HFFc6 (cell line): Measurements from ENCODE around the gene OR52I1. TPM values are rescaled to one million over a fixed set of nuclear protein-coding genes. Genes with fewer than 3 reads are reported as not detected.

Experiments used
- DNase-seq: peaks from one replicate; pipeline ENCODE4 v3.0.0-alpha.2; 2018
- H3K27ac Mint-ChIP-seq: 2 replicates; pipeline ENCODE4 v1.8.0; 2020; ENCODE audit warnings: mild to moderate bottlenecking, mixed read lengths
- H3K27me3 Mint-ChIP-seq: 2 replicates; pipeline ENCODE4 v1.8.0; 2021; ENCODE audit warnings: mild to moderate bottlenecking, moderate library complexity, mixed read lengths; ENCODE audit not compliant: insufficient read depth
- H3K36me3 Mint-ChIP-seq: 2 replicates; pipeline ENCODE4 v1.8.0; 2021; ENCODE audit warnings: low read depth, mixed read lengths
- H3K4me1 Mint-ChIP-seq: 2 replicates; pipeline ENCODE4 v1.8.0; 2020; ENCODE audit warnings: low read depth, mixed read lengths
- H3K4me3 Mint-ChIP-seq: 2 replicates; pipeline ENCODE4 v1.8.0; 2020; ENCODE audit warnings: mild to moderate bottlenecking, moderate library complexity, mixed read lengths
- H3K9me3 Mint-ChIP-seq: 2 replicates; pipeline ENCODE4 v1.8.0; 2020; ENCODE audit warnings: mild to moderate bottlenecking, mixed read lengths
- CTCF ChIP-seq: fragments of 200-600 bp; sonication (generic); IDR thresholded peaks from 2 replicates; pipeline ENCODE4 v1.5.0; 2021; ENCODE audit warnings: antibody characterized with exemption, mild to moderate bottlenecking
- total RNA-seq, 6 experiments: library from RNA; stranded (reverse); fragmentation: NEBNext Ultra II Directional; extraction: Animal tissue kit (Norgen Biotek cat#: 25700); gene quantifications; 2 replicates in 1 of 6; 3 replicates in 5 of 6; pipeline ENCODE4 v1.2.3, GENCODE V29; 2021

OR52I1 gene
- total RNA-seq, 6 experiments from 2014 or later, result not detected

- Mint-ChIP-seq H3K4me1 (no peaks in the 10 kb centered on the region), H3K4me3 (no peak overlapping the region), H3K9me3 (no peaks in the 10 kb centered on the region), H3K36me3 (no peaks in the 10 kb centered on the region), H3K27ac (no peak overlapping the region), H3K27me3 (peaks cover 3% of the 10 kb centered on the region; the same call in 1 of the 2 replicates)
- no peak for DNase-seq
- TF ChIP-seq CTCF, result no peak
These were observed 50.4 kb downstream of the OR52I1 start for GRCh38 chr11:4644233-4644632.

Other genes with a start within 250 kb of the OR52I1 start
- gene OR52B4, start 225.7 kb upstream of the OR52I1 start, total RNA-seq, result not detected
- 10 to 100 TPM; 11.1 to 23.1 (median 18.9) TPM for gene TRIM21, start 200.3 kb upstream of the OR52I1 start, total RNA-seq
- gene OR52K2, start 144.7 kb upstream of the OR52I1 start, total RNA-seq, result not detected
- gene OR52K1, start 111.4 kb upstream of the OR52I1 start, total RNA-seq, result not detected
- gene OR52M1, start 48.8 kb upstream of the OR52I1 start, total RNA-seq, result not detected
- not detected for gene OR52I2, start 12.3 kb upstream of the OR52I1 start, total RNA-seq
- 1 to 10 TPM; 6.4 to 10.0 (median 8.6) TPM for gene TRIM68, start 14.2 kb downstream of the OR52I1 start, total RNA-seq
- gene OR51D1, start 43.4 kb downstream of the OR52I1 start, total RNA-seq, result not detected
- not detected for gene OR51E1, start 49.9 kb downstream of the OR52I1 start, total RNA-seq
- gene OR51E2, start 103.8 kb downstream of the OR52I1 start, total RNA-seq, result under 1 TPM in 4 of 6 experiments, not detected in 2; 0.09 to 0.32 (median 0.12) TPM
- not detected for gene MMP26, start 110.7 kb downstream of the OR52I1 start, total RNA-seq
- gene OR51F1, start 175.9 kb downstream of the OR52I1 start, total RNA-seq, result not detected
- gene OR52R1, start 210.3 kb downstream of the OR52I1 start, total RNA-seq, result not detected
- not detected for gene OR51F2, start 227.3 kb downstream of the OR52I1 start, total RNA-seq